Measurements from ENCODE around the gene DCDC2B. TPM values are rescaled to one million over a fixed set of nuclear protein-coding genes. Genes with fewer than 3 reads are reported as not detected.
"Not testable (repeated sequence)": the region's sequence is repeated elsewhere in the genome, so short reads cannot be mapped to it uniquely, and the experiment has no call there.

Gene DCDC2B
- total and polyA plus RNA-seq, 2 donors = not detected

DNA sequence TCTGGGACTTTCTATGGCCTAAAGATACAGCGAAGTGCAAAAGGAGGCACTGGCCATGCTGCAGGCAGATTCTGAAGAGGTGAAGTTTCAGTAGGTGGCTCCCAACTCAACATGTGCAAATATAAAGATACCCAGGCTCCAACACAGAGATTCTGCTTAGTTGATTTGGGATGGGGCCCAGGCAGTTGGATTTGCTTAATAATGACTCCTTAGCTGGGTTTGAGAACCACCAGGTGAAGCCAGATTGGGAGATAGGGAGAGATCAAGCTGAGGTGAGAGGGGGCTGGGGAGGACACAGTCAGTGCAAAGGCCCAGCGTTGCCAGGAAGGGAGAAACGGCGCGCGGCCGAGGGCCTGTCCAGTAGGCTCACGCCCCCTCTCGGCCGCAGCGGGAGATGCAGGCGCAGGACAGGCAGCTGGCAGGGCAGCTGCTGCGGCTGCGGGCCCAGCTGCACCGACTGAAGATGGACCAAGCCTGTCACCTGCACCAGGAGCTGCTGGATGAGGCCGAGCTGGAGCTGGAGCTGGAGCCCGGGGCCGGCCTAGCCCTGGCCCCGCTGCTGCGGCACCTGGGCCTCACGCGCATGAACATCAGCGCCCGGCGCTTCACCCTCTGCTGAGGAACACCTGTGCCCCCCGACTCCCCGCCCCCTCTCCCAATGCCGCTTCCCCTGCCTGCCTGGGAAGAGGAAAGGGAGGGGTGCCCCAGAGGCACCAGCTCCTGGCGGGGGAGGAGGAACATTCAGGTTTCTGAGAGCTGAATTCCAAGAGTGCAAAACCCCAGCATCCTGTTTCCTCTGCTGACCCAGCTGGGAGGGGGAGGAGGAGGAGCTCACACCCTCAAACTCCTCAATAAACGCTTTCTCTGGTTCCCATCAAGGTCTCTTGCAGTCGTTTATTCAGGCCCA lies 39.3 kb downstream of the DCDC2B start:
- H3K27ac ChIP-seq (ENCODE audit: low read depth) = peak overlapping the region; percentile 2
- no peaks in the 10 kb centered on the region for H3K4me1 ChIP-seq (ENCODE audit: insufficient read depth)
- 16% methylated on average over 31 of the region's 31 CpGs for WGBS
- DNase-seq (ENCODE audit: extremely low spot score) = no peak
- no peaks in the 10 kb centered on the region for H3K36me3 ChIP-seq (ENCODE audit: insufficient read depth)
- H3K4me3 ChIP-seq (ENCODE audit: low read depth, low read length) = no peak overlapping the region

DNA sequence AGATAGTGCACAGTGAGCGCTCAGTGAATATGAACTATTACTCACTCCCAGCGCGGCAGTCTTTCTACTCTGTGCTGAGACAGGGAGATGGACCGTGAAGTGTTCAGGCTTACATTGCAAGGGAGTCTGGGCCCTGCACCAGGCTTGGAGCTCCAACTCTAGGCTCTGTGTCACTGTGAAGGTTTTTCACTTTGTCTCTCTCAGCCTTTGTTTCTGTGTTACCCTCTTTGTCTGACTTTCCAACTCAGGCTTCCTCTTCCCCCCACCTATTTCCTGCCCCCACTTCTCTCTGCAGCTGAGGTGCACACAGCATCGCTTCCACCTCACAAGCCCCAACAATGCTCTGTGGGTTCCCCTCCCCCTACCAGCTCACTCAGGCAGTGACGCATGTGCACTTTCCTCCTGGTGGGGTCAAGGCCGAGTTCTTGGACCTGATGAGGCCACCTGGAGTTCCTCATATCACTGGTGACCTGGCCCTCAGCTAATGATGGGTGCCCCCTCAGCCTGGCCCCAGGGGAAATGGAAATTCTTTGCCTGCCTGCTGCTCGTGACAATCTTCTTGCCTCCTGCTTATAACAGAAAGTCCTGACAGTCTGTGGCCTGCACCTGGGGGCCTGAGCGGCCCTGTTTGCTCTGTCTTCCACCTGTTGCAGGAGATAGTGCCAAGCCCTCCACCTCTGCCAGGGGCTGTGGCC lies 41.1 kb downstream of the DCDC2B start:
- H3K4me3 ChIP-seq (ENCODE audit: low read depth, low read length) = no peak overlapping the region
- peak overlapping the region; percentile 23 for H3K27ac ChIP-seq (ENCODE audit: low read depth)
- H3K36me3 ChIP-seq (ENCODE audit: insufficient read depth) = no peaks in the 10 kb centered on the region
- H3K4me1 ChIP-seq (ENCODE audit: insufficient read depth) = no peaks in the 10 kb centered on the region
- WGBS = 62% methylated on average over 9 of the region's 9 CpGs
- DNase-seq (ENCODE audit: extremely low spot score) = no peak

DNA sequence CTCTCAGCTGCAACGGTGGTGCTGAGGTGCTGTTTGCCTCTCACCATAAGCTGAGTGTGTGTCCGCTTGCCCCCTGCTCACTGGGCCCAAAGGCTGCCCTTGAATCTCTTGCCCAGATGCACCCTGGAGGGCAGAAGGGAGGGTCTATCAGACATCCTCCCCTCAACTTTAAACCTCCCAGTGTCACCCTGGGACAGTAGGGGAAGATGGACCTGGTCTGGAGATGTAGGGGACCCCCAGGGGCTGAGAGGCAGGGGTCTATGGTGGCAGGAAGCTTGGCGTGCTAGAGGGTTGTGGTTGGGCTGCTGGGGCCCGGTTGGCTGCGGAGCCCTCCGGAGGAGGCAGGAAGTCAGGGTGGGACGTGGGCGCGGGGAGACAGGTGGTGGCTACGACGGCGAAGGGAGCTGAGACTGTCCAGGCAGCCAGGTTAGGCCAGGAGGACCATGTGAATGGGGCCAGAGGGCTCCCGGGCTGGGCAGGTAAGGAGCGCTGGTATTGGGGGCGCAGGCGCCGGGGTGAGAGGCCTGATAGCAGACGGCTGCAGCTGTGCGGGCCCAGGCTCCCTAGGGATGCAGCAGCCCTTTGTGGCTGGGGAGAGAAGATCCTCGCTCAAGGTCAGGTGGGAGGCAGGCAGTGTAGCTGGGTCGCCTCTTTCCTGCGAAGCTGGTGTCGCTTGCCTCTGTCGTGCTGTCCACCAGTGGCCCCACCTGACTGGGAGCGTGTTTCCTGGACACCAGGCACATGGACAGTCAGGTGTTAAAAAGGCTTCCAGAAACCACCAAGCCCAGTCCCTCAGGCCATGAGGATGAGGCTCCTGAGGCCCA lies 42.2 kb downstream of the DCDC2B start, which contains the start of gene LCK:
Gene LCK, plus strand, starts transcription at position 373 of the 824 bp plus-strand sequence. CDS start 23,065 bp downstream, outside the sequence.
- DNase-seq (ENCODE audit: extremely low spot score) = no peak
- 80% methylated on average over 25 of the region's 25 CpGs for WGBS
- peak within 1 kb of the TSS; percentile 23 for H3K27ac ChIP-seq (ENCODE audit: low read depth)
- H3K4me3 ChIP-seq (ENCODE audit: low read depth, low read length) = peak within 1 kb of the TSS; percentile 17
- no peaks in the 10 kb centered on the region for H3K4me1 ChIP-seq (ENCODE audit: insufficient read depth)
- no peaks in the 10 kb centered on the region for H3K36me3 ChIP-seq (ENCODE audit: insufficient read depth)

DNA sequence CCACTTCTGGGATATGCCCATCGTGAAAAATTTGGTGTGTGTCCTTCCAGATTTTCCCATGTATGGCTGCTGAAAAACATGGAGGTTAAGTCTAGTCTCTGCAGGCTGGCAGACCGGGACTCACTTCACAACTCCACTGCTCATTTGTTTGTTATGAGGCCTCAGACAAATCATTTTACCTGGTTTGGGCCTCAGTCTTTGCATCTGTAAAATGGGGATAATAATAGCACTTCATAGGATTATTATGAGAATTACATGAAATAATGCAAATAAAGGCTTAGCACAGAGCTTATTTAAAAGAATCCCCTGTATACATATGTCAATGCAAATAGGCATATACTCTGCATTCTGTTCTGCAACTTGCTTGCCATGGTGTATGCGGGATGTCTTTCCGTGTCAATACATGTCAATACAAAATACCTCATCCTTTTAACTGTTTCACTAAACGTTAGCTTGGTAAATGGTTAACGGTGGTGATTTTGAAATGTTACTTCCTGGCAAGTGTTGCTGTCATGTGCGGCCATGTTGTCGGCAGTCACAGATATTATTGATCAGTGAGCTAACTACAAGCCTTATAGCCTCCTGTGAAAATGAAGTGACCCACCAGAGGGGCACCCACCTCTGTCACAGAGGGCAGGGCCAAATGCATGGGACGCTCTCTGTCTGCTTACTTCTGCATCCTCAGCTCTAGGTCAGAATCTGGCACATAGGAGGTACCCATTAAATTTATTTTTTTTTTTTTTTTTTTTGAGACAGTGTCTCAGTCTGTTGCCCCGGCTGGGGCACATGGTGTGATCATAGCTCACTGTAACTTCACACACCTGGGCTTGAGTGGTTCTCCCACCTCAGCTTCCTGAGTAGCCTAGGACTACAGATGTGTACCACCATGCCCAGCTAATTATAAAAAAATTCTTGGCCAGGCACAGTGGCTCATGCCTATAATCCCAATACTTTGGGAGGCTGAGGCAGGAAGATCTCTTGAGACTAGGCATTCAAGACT lies 46.5 kb downstream of the DCDC2B start:
- Histone ChIP-seq H3K27ac (ENCODE audit: low read depth) (no peak overlapping the region), H3K4me3 (ENCODE audit: low read depth, low read length) (no peak overlapping the region), H3K4me1 (ENCODE audit: insufficient read depth) (no peaks in the 10 kb centered on the region), H3K36me3 (ENCODE audit: insufficient read depth) (no peaks in the 10 kb centered on the region)
- no peak for DNase-seq (ENCODE audit: extremely low spot score)
- WGBS = 83% methylated on average over 10 of the region's 10 CpGs

GRCh38 chr1:32256473-32257226 lies 47.8 kb downstream of the DCDC2B start:
- no peak for DNase-seq (ENCODE audit: extremely low spot score)
- no peak overlapping the region for H3K27ac ChIP-seq (ENCODE audit: low read depth)
- no peaks in the 10 kb centered on the region for H3K36me3 ChIP-seq (ENCODE audit: insufficient read depth)
- WGBS = 65% methylated on average over 9 of the region's 9 CpGs
- no peak overlapping the region for H3K4me3 ChIP-seq (ENCODE audit: low read depth, low read length)
- no peaks in the 10 kb centered on the region for H3K4me1 ChIP-seq (ENCODE audit: insufficient read depth)

- H3K36me3 ChIP-seq (ENCODE audit: insufficient read depth) = no peaks in the 10 kb centered on the region
- no peak for DNase-seq (ENCODE audit: extremely low spot score)
- no peak overlapping the region for H3K27ac ChIP-seq (ENCODE audit: low read depth)
- H3K4me3 ChIP-seq (ENCODE audit: low read depth, low read length) = no peak overlapping the region
- 83% methylated on average over 6 of the region's 6 CpGs for WGBS
- no peaks in the 10 kb centered on the region for H3K4me1 ChIP-seq (ENCODE audit: insufficient read depth)
These were observed 48.3 kb downstream of the DCDC2B start for GRCh38 chr1:32257227-32257508.

DNA sequence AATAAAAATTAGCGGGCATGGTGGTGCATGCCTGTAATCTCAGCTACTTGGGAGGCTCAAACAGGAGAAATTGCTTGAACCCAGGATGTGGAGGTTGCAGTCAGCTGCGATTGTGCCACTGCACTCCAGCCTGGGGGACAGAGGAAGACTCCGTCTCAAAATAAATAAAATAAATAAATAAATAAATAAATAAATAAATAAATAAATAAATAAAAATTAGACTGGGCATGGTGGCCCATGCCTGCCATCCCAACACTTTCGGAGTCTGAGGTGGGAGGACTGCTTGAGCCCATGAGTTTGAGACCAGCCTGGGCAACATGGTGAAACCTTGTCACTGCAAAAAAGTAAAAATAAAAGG lies 54.3 kb downstream of the DCDC2B start:
- 95% methylated on average over 4 of the region's 4 CpGs for WGBS
- not testable (repeated sequence) for H3K4me3 ChIP-seq (ENCODE audit: low read depth, low read length)

GRCh38 chr1:32263744-32264143 lies 54.9 kb downstream of the DCDC2B start:
- 84% methylated on average over 4 of the region's 4 CpGs for WGBS
- DNase-seq (ENCODE audit: extremely low spot score) = no peak
- Histone ChIP-seq H3K4me3 (ENCODE audit: low read depth, low read length) (no peak overlapping the region), H3K4me1 (ENCODE audit: insufficient read depth) (no peaks in the 10 kb centered on the region), H3K27ac (ENCODE audit: low read depth) (no peak overlapping the region), H3K36me3 (ENCODE audit: insufficient read depth) (no peaks in the 10 kb centered on the region)

More for the DNA sequence above, 54.3 kb downstream of the DCDC2B start:
- H3K36me3 ChIP-seq (ENCODE audit: insufficient read depth); DNase-seq (ENCODE audit: extremely low spot score); H3K27ac ChIP-seq (ENCODE audit: low read depth); H3K4me1 ChIP-seq (ENCODE audit: insufficient read depth): not testable (repeated sequence)

Other genes starting within 250 kb of the DCDC2B start
- gene KHDRBS1, start 195.2 kb upstream of the DCDC2B start, total RNA-seq = 84.8 TPM
- 85.0 TPM for gene KHDRBS1, start 195.2 kb upstream of the DCDC2B start, polyA plus RNA-seq
- 4.2 TPM for gene TMEM39B, start 136.2 kb upstream of the DCDC2B start, total RNA-seq
- 16.0 TPM for gene TMEM39B, start 136.2 kb upstream of the DCDC2B start, polyA plus RNA-seq
- 27.8 TPM for gene KPNA6, start 101.0 kb upstream of the DCDC2B start, total RNA-seq
- 17.1 TPM for gene KPNA6, start 101.0 kb upstream of the DCDC2B start, polyA plus RNA-seq
- gene TXLNA, start 29.4 kb upstream of the DCDC2B start, total RNA-seq = 42.8 TPM
- gene TXLNA, start 29.4 kb upstream of the DCDC2B start, polyA plus RNA-seq = 33.0 TPM
- 17.3 TPM for gene CCDC28B, start 8.5 kb upstream of the DCDC2B start, total RNA-seq
- 16.4 TPM for gene CCDC28B, start 8.5 kb upstream of the DCDC2B start, polyA plus RNA-seq
- gene IQCC, start 3.4 kb upstream of the DCDC2B start, total RNA-seq = 3.2 TPM
- 1.8 TPM for gene IQCC, start 3.4 kb upstream of the DCDC2B start, polyA plus RNA-seq
- 16.1 TPM for gene TMEM234, start 13.3 kb downstream of the DCDC2B start, total RNA-seq
- 12.5 TPM for gene TMEM234, start 13.3 kb downstream of the DCDC2B start, polyA plus RNA-seq
- gene EIF3I, start 13.3 kb downstream of the DCDC2B start, total RNA-seq = 102 TPM
- 177 TPM for gene EIF3I, start 13.3 kb downstream of the DCDC2B start, polyA plus RNA-seq
- gene FAM167B, start 38.1 kb downstream of the DCDC2B start, total RNA-seq = 2.5 TPM
- gene FAM167B, start 38.1 kb downstream of the DCDC2B start, polyA plus RNA-seq = 8.2 TPM
- 0.90 TPM for gene LCK, start 42.2 kb downstream of the DCDC2B start, total RNA-seq
- 2.1 TPM for gene LCK, start 42.2 kb downstream of the DCDC2B start, polyA plus RNA-seq
- 59.7 TPM for gene HDAC1, start 83.0 kb downstream of the DCDC2B start, total RNA-seq
- gene HDAC1, start 83.0 kb downstream of the DCDC2B start, polyA plus RNA-seq = 73.6 TPM
- 27.9 TPM for gene MARCKSL1, start 127.1 kb downstream of the DCDC2B start, total RNA-seq
- 28.5 TPM for gene MARCKSL1, start 127.1 kb downstream of the DCDC2B start, polyA plus RNA-seq
- gene FAM229A, start 153.4 kb downstream of the DCDC2B start, total RNA-seq = 3.2 TPM
- 7.3 TPM for gene FAM229A, start 153.4 kb downstream of the DCDC2B start, polyA plus RNA-seq
- 0.79 TPM for gene TSSK3, start 153.4 kb downstream of the DCDC2B start, total RNA-seq
- 0.73 TPM for gene TSSK3, start 153.4 kb downstream of the DCDC2B start, polyA plus RNA-seq
- 53.3 TPM for gene BSDC1, start 185.4 kb downstream of the DCDC2B start, total RNA-seq
- 50.4 TPM for gene BSDC1, start 185.4 kb downstream of the DCDC2B start, polyA plus RNA-seq

Measured in urinary bladder (tissue), 4 donors.